Jurkat, Clone E6-1 (cell line): Measurements from ENCODE around the gene ANKRD23.

Experiments
- DNase-seq: peaks from one replicate; pipeline ENCODE4 v3.0.0-alpha.2; 2011; ENCODE audit warnings: low read depth, low spot score
- H3K4me3 ChIP-seq: 2 replicates; pipeline ENCODE4 v1.5.1; 2011; ENCODE audit warnings: mild to moderate bottlenecking, low read length, control low read depth, moderate library complexity

ANKRD23 gene

GRCh38 chr2:96844405-96844808 lies 586 bp upstream of the ANKRD23 start:
- no peak for DNase-seq
- no peak overlapping the region for H3K4me3 ChIP-seq

- DNase-seq = no peak
- H3K4me3 ChIP-seq = no peak overlapping the region
These were observed 1.2 kb downstream of the ANKRD23 start for GRCh38 chr2:96842600-96842999.

- no peak for DNase-seq
- H3K4me3 ChIP-seq = no peak overlapping the region
These were observed 1.9 kb downstream of the ANKRD23 start for GRCh38 chr2:96841701-96842495.

- DNase-seq = no peak
- H3K4me3 ChIP-seq = no peak overlapping the region
These were observed 3.7 kb downstream of the ANKRD23 start for GRCh38 chr2:96839875-96840850.

GRCh38 chr2:96839293-96839874 lies 4.4 kb downstream of the ANKRD23 start:
- no peak for DNase-seq
- no peak overlapping the region for H3K4me3 ChIP-seq

- DNase-seq = no peak
- no peak overlapping the region for H3K4me3 ChIP-seq
These were observed 5.2 kb downstream of the ANKRD23 start for GRCh38 chr2:96838345-96839292.

GRCh38 chr2:96837575-96837974 lies 6.2 kb downstream of the ANKRD23 start:
- H3K4me3 ChIP-seq = no peak overlapping the region
- no peak for DNase-seq

- no peak for DNase-seq
- H3K4me3 ChIP-seq = no peak overlapping the region
These were observed 8.0 kb downstream of the ANKRD23 start for GRCh38 chr2:96835830-96836229.

GRCh38 chr2:96832754-96833507 lies 10.9 kb downstream of the ANKRD23 start:
- no peak for DNase-seq

GRCh38 chr2:96832408-96832753 lies 11.4 kb downstream of the ANKRD23 start:
- no peak overlapping the region for H3K4me3 ChIP-seq
- DNase-seq = no peak

More at GRCh38 chr2:96832754-96833507, 10.9 kb downstream of the ANKRD23 start:
- no peak overlapping the region for H3K4me3 ChIP-seq

- H3K4me3 ChIP-seq = no peak overlapping the region
- no peak for DNase-seq
These were observed 12.1 kb downstream of the ANKRD23 start for GRCh38 chr2:96831679-96832078.

GRCh38 chr2:96830044-96830562 lies 13.7 kb downstream of the ANKRD23 start:
- no peak overlapping the region for H3K4me3 ChIP-seq
- DNase-seq = no peak

GRCh38 chr2:96828874-96829273 lies 14.9 kb downstream of the ANKRD23 start:
- no peak for DNase-seq
- no peak overlapping the region for H3K4me3 ChIP-seq

GRCh38 chr2:96828436-96828835 lies 15.4 kb downstream of the ANKRD23 start:
- H3K4me3 ChIP-seq = no peak overlapping the region
- no peak for DNase-seq

- DNase-seq = no peak
- no peak overlapping the region for H3K4me3 ChIP-seq
These were observed 17.1 kb downstream of the ANKRD23 start for GRCh38 chr2:96826546-96827278.

- no peak overlapping the region for H3K4me3 ChIP-seq
- DNase-seq = no peak
These were observed 18.8 kb downstream of the ANKRD23 start for GRCh38 chr2:96825057-96825456.
